SHP77 treated with DMSO at 0.1 percent for 48 hours (cell line): ENCODE results near the gene CACNG4.
"Not testable (repeated sequence)": the region's sequence is repeated elsewhere in the genome, so short reads cannot be mapped to it uniquely, and the experiment has no call there.

Experiments used
- DNase-seq: peaks from one replicate; lab custom pipeline; 2025; lab: John Stamatoyannopoulos, UW

Gene CACNG4

DNA sequence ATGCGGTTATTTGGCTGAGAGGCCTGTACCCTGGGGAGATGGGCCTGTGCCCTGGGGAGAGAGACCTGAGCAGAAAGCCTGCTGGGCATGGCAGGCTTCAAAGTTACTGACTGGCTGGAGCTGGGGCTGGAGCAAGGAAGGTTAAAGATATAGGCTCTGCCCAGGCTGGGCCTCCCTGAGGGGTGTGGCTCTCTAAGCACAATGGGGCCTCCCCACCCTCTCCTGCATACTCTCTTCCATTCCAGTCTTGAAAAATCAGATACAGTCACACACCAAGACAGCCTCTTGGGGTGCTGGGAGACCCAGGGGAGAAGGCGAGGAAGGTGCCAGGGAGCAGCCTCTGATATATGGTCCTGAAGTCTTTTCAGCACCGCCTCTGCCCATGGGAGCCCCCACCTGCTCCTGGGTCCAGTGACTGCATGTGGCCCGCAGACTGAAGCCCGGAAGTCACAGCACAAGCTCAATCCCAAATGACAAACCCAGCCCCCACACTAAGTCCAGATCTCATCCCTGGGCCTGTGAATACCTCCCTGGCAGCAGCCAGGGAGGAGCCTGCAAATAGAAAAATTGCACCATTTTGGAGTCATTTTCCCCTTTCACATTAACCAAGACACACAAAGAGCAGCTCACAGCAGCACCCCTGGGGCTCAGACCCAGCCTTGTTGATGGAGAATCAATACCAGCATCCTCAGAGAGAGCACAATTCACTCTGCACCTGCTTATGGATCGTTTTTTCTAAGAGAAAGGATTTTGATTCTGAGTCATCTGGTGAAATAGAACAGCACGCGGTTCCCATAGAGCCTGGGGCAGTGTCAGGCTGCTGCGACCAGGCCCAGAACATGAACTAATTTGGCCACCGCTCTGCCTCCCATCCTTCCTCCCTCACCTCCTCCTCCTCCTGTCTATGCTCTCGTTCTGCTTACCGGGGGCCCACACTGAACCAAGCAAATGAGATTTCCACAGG, 54.2 kb downstream of the CACNG4 start:
- DNase-seq = no peak

- no peak for DNase-seq
Observed at GRCh38 chr17:67019809-67020208, 55.3 kb downstream of the CACNG4 start.

DNA sequence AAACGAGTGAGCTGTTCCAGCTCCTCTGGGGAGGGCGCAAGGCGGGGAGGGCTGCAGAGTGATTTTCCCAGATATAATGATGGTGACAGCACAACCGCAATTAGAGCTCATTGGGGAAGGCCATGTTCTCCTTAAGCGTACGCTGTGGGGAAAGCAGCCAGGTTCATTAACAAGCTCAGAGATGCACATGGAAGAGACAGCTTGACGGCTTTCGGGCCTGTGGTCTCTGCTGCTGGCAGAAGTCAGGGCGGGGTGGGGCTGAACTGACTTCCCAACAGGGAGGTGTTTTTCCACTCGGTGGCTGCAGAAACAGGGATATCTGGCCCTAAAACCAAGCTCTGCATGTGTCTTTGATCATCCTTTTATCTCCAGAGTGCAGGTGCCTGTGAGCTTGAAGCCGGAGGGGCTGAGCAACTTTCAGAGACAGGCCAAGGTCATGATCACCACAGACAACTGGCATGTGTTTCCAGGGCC, 55.8 kb downstream of the CACNG4 start:
- DNase-seq = no peak

DNA sequence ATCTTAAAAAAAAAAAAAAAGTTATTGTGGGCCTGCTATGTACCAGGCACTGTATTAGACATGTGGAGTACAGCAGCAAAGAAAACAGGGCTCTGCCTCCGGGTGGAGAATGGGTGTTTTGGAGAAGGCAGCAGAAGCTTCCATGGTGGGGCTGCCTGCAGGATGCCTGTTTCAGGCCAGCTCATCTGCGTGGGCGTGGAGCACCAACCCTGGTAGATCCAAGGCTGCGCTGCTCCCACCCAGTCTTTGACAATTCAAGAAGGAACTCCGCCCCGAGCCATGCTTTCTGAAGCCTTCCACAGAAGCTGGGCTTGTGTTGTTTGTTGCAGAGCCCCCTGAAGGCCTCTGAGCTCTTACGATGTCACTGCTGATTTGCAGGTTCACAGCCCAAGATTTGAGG, 56.7 kb downstream of the CACNG4 start:
- DNase-seq = no peak

DNA sequence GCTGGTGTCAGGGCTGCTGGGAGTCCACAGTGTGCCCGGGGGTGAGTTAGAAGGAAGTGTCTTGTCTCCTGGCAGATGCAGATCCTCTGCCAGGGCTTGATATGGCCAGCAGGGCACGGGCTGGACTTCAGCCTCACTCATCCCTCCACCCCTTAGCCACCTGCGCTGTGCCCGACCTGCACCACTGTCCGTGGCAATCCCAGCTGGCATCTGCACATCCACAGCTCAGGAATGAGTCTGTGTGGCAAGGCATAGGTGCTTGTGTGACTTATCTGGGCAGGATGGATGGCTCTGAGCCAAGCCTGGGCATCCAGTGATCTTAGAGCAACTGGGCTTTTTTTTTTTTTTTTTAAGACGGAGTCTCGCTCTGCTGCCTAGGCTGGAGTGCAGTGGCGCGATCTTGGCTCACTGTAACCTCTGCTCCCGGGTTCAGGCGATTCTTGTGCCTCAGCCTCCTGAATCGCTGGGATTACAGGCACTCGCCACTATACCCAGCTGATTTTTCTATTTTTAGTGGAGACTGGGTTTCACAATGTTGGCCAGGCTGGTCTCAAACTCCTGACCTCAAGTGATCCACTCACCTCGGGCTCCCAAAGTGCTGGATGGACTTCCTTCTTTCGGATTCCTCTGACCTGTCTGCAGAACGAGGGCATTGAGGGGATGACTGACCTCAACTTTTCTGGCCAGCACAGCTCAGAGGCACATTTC, 57.4 kb downstream of the CACNG4 start:
- DNase-seq = no peak

DNA sequence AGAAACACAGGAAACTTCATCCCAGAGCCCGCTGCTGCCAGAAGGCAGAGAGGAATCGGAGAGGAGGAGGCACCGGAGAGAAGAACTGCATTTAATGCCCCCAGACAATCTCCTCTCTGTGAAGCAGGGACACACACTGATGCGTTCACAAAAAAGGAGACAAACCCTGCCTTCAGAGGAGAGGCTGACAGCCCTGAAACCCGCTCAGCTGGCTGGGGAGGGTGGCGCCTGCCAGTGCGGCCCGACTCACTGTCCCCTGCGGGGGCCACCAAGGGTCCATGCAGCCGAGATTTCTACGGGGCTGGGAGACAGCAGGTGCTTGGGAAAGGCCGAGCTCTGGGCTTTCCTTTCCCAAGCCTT, 57.9 kb downstream of the CACNG4 start:
- DNase-seq = no peak

GRCh38 chr17:67024736-67025135, 60.2 kb downstream of the CACNG4 start:
- no peak for DNase-seq

GRCh38 chr17:67025216-67025792, 60.8 kb downstream of the CACNG4 start:
- no peak for DNase-seq

DNA sequence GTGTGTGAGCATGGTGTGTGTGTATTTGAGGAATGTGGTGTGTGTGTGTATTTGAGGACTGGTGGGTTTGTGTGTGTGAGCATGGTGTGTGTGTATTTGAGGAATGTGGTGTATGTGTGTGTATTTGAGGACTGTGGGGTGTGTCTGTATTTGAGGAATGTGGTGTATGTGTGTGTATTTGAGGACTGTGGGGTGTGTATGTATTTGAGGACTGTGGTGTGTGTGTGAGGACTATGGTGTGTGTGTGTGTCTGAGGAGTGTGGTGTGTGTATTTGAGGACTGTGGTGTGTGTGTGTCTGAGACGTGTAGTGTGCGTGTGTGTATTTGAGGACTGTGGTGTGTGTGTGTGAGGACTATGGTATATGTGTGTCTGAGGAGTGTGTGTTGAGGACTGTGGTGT, 61.8 kb downstream of the CACNG4 start:
- DNase-seq = no peak

GRCh38 chr17:67027031-67027628, 62.6 kb downstream of the CACNG4 start:
- no peak for DNase-seq

GRCh38 chr17:67030641-67031040, 66.1 kb downstream of the CACNG4 start:
- DNase-seq = no peak

GRCh38 chr17:67032382-67032781, 67.9 kb downstream of the CACNG4 start:
- no peak for DNase-seq

DNA sequence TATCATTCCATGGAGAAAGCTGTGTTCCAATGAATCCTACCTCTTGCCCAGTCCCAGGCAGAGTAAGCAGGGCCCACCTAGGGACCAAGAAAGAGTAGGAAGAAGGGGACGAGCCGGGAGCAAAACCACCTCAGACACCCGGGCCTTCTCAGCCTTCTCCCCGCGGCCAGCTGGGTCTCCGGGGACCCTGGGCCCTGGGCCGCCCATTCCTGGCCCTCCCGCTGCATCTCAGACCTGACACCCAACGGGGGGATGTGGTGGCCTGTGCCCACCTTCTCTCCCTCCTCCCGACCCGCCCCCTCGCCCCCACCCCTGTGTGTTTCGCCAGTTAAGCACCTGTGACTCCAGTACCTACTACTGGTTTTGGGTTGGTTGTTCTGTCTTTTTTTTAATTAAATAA, 68.5 kb downstream of the CACNG4 start:
- no peak for DNase-seq

GRCh38 chr17:67033613-67034012, 69.1 kb downstream of the CACNG4 start:
- DNase-seq = no peak

DNA sequence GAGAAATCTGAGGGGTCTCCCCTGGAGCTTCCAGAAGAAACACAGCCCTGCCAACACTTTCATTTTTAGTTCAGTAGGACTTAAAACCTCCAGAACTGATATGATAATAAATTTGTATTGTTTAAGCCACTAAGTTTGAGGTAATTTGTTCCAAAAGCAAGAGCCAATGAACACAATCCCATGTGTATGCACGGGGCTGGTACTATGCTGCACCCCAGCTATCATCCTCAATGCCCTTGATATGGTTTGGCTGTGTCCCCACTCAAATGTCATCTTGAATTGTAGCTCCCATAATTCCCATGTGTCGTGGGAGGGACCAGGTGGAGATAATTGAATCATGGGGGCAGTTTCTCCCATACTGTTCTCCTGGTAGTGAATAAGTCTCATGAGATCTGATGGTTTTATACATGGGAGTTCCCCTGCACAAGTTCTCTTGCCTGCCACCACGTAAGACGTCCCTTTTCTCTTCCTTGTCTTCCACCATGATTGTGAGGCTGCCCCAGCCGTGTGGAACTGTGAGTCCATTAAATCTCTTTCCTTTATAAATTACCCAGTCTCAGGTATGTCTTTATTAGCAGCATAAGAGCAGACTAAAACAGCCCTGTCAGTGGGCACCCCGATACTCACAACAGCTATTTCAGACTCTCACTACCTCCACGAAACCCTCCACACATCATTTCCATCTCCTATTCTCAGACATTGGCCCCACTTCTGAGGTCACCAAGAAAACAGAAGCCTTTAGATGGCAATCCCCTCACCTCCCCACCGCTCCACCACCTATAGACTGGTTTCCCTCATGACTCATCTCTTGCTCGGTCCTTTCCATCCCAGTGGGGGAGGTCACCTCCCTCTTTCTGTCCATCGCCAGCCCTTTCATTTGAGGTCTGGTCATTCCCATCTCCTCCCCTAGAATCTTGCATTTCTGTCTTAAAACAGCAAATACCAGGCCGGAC, 70.9 kb downstream of the CACNG4 start:
- no peak for DNase-seq

GRCh38 chr17:67038861-67039365, 74.4 kb downstream of the CACNG4 start:
- DNase-seq = no peak

DNA sequence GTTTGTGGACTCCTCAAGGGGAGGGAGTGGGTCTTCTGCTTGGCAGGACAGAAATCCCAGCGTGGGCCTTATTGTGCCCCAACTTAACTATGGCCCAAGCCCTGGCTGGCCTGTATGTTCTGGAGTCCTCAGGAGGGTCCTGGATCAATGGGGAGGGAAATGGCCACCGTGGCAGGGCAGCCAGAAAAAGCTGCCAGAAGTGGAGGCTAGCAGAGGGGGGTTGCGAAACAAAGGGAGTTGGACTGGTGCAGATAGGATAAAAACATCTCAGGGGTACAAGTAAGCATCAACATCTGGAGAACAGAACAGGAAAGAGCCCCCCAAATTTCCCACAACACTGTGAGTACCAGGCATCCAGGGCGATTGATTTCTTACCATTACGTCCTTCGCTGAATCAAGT, 76.1 kb downstream of the CACNG4 start:
- DNase-seq = no peak

GRCh38 chr17:67041119-67041518, 76.6 kb downstream of the CACNG4 start:
- DNase-seq = not testable (repeated sequence)

GRCh38 chr17:67041531-67041930, 77.0 kb downstream of the CACNG4 start:
- DNase-seq = no peak

- DNase-seq = no peak
Observed at GRCh38 chr17:67041941-67042899, 77.7 kb downstream of the CACNG4 start.
